Measurements from ENCODE around the gene ESPN.

DNA sequence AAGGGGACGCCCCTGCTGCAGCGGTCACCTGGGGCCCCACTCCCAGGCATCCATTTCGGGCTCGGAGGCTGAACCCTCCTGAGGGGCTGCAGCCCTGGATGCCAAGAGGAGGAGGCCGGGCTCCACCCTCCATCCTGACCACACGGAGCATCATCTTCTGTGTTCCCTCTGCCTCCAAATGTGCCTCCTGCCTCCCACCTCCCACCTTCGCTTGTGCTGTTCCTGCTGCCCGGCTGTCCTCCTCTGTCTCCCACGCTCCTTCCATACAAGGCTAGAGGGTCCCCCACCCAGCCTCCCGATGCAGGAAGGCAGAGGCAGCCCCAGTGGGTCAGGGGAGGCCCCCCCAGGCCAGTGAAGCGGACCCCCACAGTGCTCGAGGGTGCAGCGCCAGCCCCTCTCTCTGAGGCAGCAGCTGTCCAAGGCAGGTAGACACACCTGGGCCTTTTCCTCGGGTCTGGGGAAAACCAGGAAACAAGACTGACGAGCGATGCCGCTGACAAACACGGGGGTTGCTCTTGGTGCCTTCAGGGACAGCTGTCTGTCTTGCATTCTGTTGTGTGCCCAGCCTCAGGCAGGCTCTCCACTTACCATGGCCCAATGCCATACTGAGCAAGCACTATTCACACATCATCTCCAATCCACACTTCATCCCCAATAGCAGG, 83.7 kb downstream of the ESPN start:
- TF ChIP-seq CEBPB (IDR thresholded peaks at IDR 0.05; ENCODE audit: borderline replicate concordance in 1 of 2, low read depth in 2 of 2, low read length in 2 of 2) (no peak), CREB1 (IDR thresholded peaks at IDR 0.05; ENCODE audit: low read depth) (no peak), SIN3A (IDR thresholded peaks at IDR 0.05; ENCODE audit: low read depth, low read length) (no peak), SPI1 (IDR thresholded peaks at IDR 0.05; ENCODE audit: borderline replicate concordance, insufficient read depth, low read depth, low read length) (no peak), TCF12 (IDR thresholded peaks at IDR 0.05; ENCODE audit: low read depth, low read length) (no peak)
- TF ChIP-seq, protein P1, sequence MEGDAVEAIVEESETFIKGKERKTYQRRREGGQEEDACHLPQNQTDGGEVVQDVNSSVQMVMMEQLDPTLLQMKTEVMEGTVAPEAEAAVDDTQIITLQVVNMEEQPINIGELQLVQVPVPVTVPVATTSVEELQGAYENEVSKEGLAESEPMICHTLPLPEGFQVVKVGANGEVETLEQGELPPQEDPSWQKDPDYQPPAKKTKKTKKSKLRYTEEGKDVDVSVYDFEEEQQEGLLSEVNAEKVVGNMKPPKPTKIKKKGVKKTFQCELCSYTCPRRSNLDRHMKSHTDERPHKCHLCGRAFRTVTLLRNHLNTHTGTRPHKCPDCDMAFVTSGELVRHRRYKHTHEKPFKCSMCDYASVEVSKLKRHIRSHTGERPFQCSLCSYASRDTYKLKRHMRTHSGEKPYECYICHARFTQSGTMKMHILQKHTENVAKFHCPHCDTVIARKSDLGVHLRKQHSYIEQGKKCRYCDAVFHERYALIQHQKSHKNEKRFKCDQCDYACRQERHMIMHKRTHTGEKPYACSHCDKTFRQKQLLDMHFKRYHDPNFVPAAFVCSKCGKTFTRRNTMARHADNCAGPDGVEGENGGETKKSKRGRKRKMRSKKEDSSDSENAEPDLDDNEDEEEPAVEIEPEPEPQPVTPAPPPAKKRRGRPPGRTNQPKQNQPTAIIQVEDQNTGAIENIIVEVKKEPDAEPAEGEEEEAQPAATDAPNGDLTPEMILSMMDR (IDR thresholded peaks at IDR 0.05 in 2 of 3, conservative IDR thresholded peaks at IDR 0.05 in 1 of 3; ENCODE audit: control insufficient read depth in 2 of 3, extremely low read depth in 1 of 3, insufficient read depth in 1 of 3, low read depth in 3 of 3, low read length in 3 of 3) = no peak
- TF ChIP-seq, protein P2, sequence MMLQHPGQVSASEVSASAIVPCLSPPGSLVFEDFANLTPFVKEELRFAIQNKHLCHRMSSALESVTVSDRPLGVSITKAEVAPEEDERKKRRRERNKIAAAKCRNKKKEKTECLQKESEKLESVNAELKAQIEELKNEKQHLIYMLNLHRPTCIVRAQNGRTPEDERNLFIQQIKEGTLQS (IDR thresholded peaks at IDR 0.05; ENCODE audit: borderline replicate concordance, extremely low read depth, low read depth, low read length) = no peak

All from GM12878 (cell line).